HG02981 (cell line): ENCODE data around the gene GOLGA8R.
"Not testable (repeated sequence)": the region's sequence is repeated elsewhere in the genome, so short reads cannot be mapped to it uniquely, and the experiment has no call there.

Experiments used
- ATAC-seq: cut with Tn5 transposase; IDR thresholded peaks from one replicate; pipeline ENCODE4 v1.9.1; 2021; ENCODE audit warnings: mild to moderate bottlenecking, moderate library complexity; ENCODE audit not compliant: unreplicated experiment

GOLGA8R gene

GRCh38 chr15:30414160-30414559 lies at the start of gene GOLGA8R:
Gene GOLGA8R (minus strand): TSS chr15:30414260. CDS start chr15:30414162, 98 bp downstream.
- ATAC-seq: not testable (repeated sequence)

GRCh38 chr15:30463849-30464248 lies 49.8 kb upstream of the GOLGA8R start:
- not testable (repeated sequence) for ATAC-seq

- not testable (repeated sequence) for ATAC-seq
These were observed 48.1 kb upstream of the GOLGA8R start for GRCh38 chr15:30462176-30462575.

GRCh38 chr15:30452702-30453101 lies 38.6 kb upstream of the GOLGA8R start:
- not testable (repeated sequence) for ATAC-seq

- not testable (repeated sequence) for ATAC-seq
These were observed 24.3 kb upstream of the GOLGA8R start for GRCh38 chr15:30438348-30438747.

- ATAC-seq: not testable (repeated sequence)
These were observed 21.8 kb upstream of the GOLGA8R start for GRCh38 chr15:30435878-30436277.

- ATAC-seq: not testable (repeated sequence)
These were observed 6.7 kb upstream of the GOLGA8R start for GRCh38 chr15:30420723-30421122.

- not testable (repeated sequence) for ATAC-seq
These were observed 6.4 kb downstream of the GOLGA8R start for GRCh38 chr15:30407636-30408035.

GRCh38 chr15:30398988-30399387 lies 15.1 kb downstream of the GOLGA8R start:
- not testable (repeated sequence) for ATAC-seq

- not testable (repeated sequence) for ATAC-seq
These were observed 20.4 kb downstream of the GOLGA8R start for GRCh38 chr15:30393664-30393991.

- not testable (repeated sequence) for ATAC-seq
These were observed 21.0 kb downstream of the GOLGA8R start, which contains the start of gene CHRFAM7A for GRCh38 chr15:30392766-30393663. Gene CHRFAM7A (minus strand): TSS chr15:30393540. CDS start chr15:30383351, 10,189 bp downstream.

- not testable (repeated sequence) for ATAC-seq
These were observed 27.7 kb downstream of the GOLGA8R start for GRCh38 chr15:30386318-30386887.

- not testable (repeated sequence) for ATAC-seq
These were observed 37.0 kb downstream of the GOLGA8R start for GRCh38 chr15:30377082-30377413.

- not testable (repeated sequence) for ATAC-seq
These were observed 37.5 kb downstream of the GOLGA8R start for GRCh38 chr15:30376375-30377081.

GRCh38 chr15:30375872-30376271 lies 38.2 kb downstream of the GOLGA8R start:
- ATAC-seq: not testable (repeated sequence)

GRCh38 chr15:30374862-30375261 lies 39.2 kb downstream of the GOLGA8R start:
- not testable (repeated sequence) for ATAC-seq

GRCh38 chr15:30368271-30368670 lies 45.8 kb downstream of the GOLGA8R start:
- ATAC-seq: not testable (repeated sequence)

GRCh38 chr15:30367246-30367645 lies 46.8 kb downstream of the GOLGA8R start:
- not testable (repeated sequence) for ATAC-seq

GRCh38 chr15:30361404-30361803 lies 52.7 kb downstream of the GOLGA8R start:
- not testable (repeated sequence) for ATAC-seq

- ATAC-seq: not testable (repeated sequence)
These were observed 53.1 kb downstream of the GOLGA8R start for GRCh38 chr15:30360990-30361389.

GRCh38 chr15:30355043-30355442 lies 59.0 kb downstream of the GOLGA8R start:
- not testable (repeated sequence) for ATAC-seq
